DOHH2 (cell line): ENCODE results near the gene PLK1.

Experiments
- EZH2phosphoT487 ChIP-seq: fragments of 200-600 bp; sonication (generic); IDR thresholded peaks from 2 replicates; pipeline ENCODE4 v1.6.1; 2017; ENCODE audit warnings: borderline replicate concordance, mild to moderate bottlenecking, antibody characterized with exemption, low read length, moderate library complexity, mixed read lengths
- TF ChIP-seq, protein P1 (sequence below): fragments of 200-600 bp; sonication (generic); IDR thresholded peaks from one replicate; pipeline ENCODE4 v1.5.1; 2014; ENCODE audit warnings: antibody characterized with exemption, mild to moderate bottlenecking, low read depth, low read length; ENCODE audit not compliant: poor library complexity, severe bottlenecking

DNA sequence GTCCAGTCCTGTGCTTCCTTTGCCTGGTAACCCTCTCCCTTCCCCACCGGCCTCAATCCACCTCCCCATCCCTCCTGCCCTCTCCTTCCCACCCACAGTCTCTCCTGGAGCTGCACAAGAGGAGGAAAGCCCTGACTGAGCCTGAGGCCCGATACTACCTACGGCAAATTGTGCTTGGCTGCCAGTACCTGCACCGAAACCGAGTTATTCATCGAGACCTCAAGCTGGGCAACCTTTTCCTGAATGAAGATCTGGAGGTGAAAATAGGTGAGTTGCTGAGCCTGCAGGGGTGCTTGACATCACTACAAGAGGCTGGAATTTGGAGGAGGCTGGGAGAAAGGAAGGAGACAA, 1.3 kb downstream of the PLK1 start:
- TF ChIP-seq, protein P1, sequence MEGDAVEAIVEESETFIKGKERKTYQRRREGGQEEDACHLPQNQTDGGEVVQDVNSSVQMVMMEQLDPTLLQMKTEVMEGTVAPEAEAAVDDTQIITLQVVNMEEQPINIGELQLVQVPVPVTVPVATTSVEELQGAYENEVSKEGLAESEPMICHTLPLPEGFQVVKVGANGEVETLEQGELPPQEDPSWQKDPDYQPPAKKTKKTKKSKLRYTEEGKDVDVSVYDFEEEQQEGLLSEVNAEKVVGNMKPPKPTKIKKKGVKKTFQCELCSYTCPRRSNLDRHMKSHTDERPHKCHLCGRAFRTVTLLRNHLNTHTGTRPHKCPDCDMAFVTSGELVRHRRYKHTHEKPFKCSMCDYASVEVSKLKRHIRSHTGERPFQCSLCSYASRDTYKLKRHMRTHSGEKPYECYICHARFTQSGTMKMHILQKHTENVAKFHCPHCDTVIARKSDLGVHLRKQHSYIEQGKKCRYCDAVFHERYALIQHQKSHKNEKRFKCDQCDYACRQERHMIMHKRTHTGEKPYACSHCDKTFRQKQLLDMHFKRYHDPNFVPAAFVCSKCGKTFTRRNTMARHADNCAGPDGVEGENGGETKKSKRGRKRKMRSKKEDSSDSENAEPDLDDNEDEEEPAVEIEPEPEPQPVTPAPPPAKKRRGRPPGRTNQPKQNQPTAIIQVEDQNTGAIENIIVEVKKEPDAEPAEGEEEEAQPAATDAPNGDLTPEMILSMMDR, result no peak
- TF ChIP-seq EZH2phosphoT487, result no peak
